Mesenteric fat pad (tissue), 1 donor: Measurements from ENCODE around the gene FBXW7. TPM values are rescaled to one million over a fixed set of nuclear protein-coding genes. Genes with fewer than 3 reads are reported as not detected.

Source experiments
- DNase-seq: peaks from one replicate; pipeline ENCODE4 v3.0.0-alpha.2; 2020; ENCODE audit warnings: low spot score
- total RNA-seq: library from RNA; stranded (reverse); fragmentation: NEBNext Ultra II Directional; extraction: Animal tissue kit (Norgen Biotek cat#: 25700); gene quantifications from one replicate; pipeline ENCODE4 v1.2.1, GENCODE V29; 2021
- donor health status: DM: yes; HTN: yes; CAD: no.

Gene FBXW7
- total RNA-seq, 1 donor from 2014 or later: 37.9 TPM

GRCh38 chr4:152344001-152344400 lies 191.9 kb downstream of the FBXW7 start:
- DNase-seq: no peak

- DNase-seq: no peak
These were observed 193.6 kb downstream of the FBXW7 start for GRCh38 chr4:152342293-152342692.

- no peak for DNase-seq
These were observed 195.1 kb downstream of the FBXW7 start for GRCh38 chr4:152340818-152341217.

GRCh38 chr4:152339576-152339975 lies 196.3 kb downstream of the FBXW7 start:
- DNase-seq: no peak

- no peak for DNase-seq
These were observed 201.0 kb downstream of the FBXW7 start for GRCh38 chr4:152334931-152335330.

GRCh38 chr4:152331042-152331441 lies 204.8 kb downstream of the FBXW7 start:
- no peak for DNase-seq

- no peak for DNase-seq
These were observed 207.3 kb downstream of the FBXW7 start for GRCh38 chr4:152328582-152328981.

GRCh38 chr4:152327606-152328453 lies 208.1 kb downstream of the FBXW7 start:
- no peak for DNase-seq

- DNase-seq: no peak
These were observed 210.1 kb downstream of the FBXW7 start for GRCh38 chr4:152325831-152326230.

GRCh38 chr4:152323221-152323620 lies 212.7 kb downstream of the FBXW7 start:
- no peak for DNase-seq

GRCh38 chr4:152322656-152323055 lies 213.2 kb downstream of the FBXW7 start:
- DNase-seq: no peak

GRCh38 chr4:152321923-152322322 lies 214.0 kb downstream of the FBXW7 start:
- DNase-seq: no peak

GRCh38 chr4:152321398-152321797 lies 214.5 kb downstream of the FBXW7 start:
- no peak for DNase-seq

GRCh38 chr4:152316969-152317368 lies 218.9 kb downstream of the FBXW7 start:
- no peak for DNase-seq

- DNase-seq: no peak
These were observed 225.6 kb downstream of the FBXW7 start for GRCh38 chr4:152310257-152310656.

GRCh38 chr4:152309418-152309817 lies 226.5 kb downstream of the FBXW7 start:
- DNase-seq: no peak

- DNase-seq: no peak
These were observed 226.9 kb downstream of the FBXW7 start for GRCh38 chr4:152308951-152309350.

GRCh38 chr4:152307669-152308068 lies 228.2 kb downstream of the FBXW7 start:
- no peak for DNase-seq

- DNase-seq: no peak
These were observed 229.4 kb downstream of the FBXW7 start for GRCh38 chr4:152306541-152306940.

- DNase-seq: no peak
These were observed 231.7 kb downstream of the FBXW7 start for GRCh38 chr4:152304220-152304619.

GRCh38 chr4:152301381-152301780 lies 234.5 kb downstream of the FBXW7 start:
- DNase-seq: no peak

GRCh38 chr4:152299553-152299952 lies 236.3 kb downstream of the FBXW7 start:
- no peak for DNase-seq

GRCh38 chr4:152296386-152296785 lies 239.5 kb downstream of the FBXW7 start:
- DNase-seq: no peak
